Activated B cell treated with CpG ODN at 0.5 μM for 24 hours (primary cell): ENCODE measurements around the gene MDH1. TPM values are rescaled to one million over a fixed set of nuclear protein-coding genes. Genes with fewer than 3 reads are reported as not detected.
"Not testable (repeated sequence)": the region's sequence is repeated elsewhere in the genome, so short reads cannot be mapped to it uniquely, and the experiment has no call there.

Source experiments
- ATAC-seq: fragments of 200-7000 bp; cut with Tn5 transposase; one replicate; pipeline ENCODE4 v1.10.0; 2021; ENCODE audit warnings: low read depth, mild to moderate bottlenecking, moderate library complexity
- CTCF ChIA-PET: fragments of 350-600 bp; sonication (Branson Sonifier 250); formaldehyde crosslinking; loops from one replicate; lab custom pipeline; 2021; ENCODE audit warnings: antibody characterized with exemption; lab: Charles Lee
- POLR2A ChIA-PET: fragments of 350-600 bp; sonication (Branson Sonifier 250); formaldehyde crosslinking; loops from one replicate; lab custom pipeline; 2021; ENCODE audit warnings: antibody characterized with exemption; lab: Charles Lee
- DNase-seq: peaks from one replicate; pipeline ENCODE4 v3.0.0; 2022
- H3K27ac Mint-ChIP-seq: one replicate; pipeline ENCODE4 v1.8.0; 2020; ENCODE audit warnings: mixed read lengths
- H3K27me3 Mint-ChIP-seq: one replicate; pipeline ENCODE4 v1.8.0; 2021; ENCODE audit warnings: mixed read lengths
- H3K36me3 Mint-ChIP-seq: one replicate; pipeline ENCODE4 v1.8.0; 2021; ENCODE audit warnings: low read depth, mixed read lengths
- H3K4me1 Mint-ChIP-seq: one replicate; pipeline ENCODE4 v1.8.0; 2021; ENCODE audit warnings: mixed read lengths
- H3K4me3 Mint-ChIP-seq: one replicate; pipeline ENCODE4 v1.8.0; 2020; ENCODE audit warnings: mild to moderate bottlenecking, mixed read lengths
- H3K9me3 Mint-ChIP-seq: one replicate; pipeline ENCODE4 v1.8.0; 2020; ENCODE audit warnings: mixed read lengths
- intact Hi-C: fragments of 100-400 bp; cut with micrococcal nuclease; formaldehyde crosslinking; loops from one replicate; pipeline ENCODE4 v1.15.1; 2024
- total RNA-seq: library from RNA; stranded (reverse); gene quantifications from 2 replicates; pipeline ENCODE4 v1.2.3, GENCODE V29; 2022
- TF ChIP-seq, protein P1 (sequence below): fragments of 200-600 bp; IDR thresholded peaks from one replicate; pipeline ENCODE4 v1.8.0; 2022; ENCODE audit warnings: antibody characterized with exemption, mild to moderate bottlenecking

The MDH1 gene
- total RNA-seq, 1 donor from 2014 or later: 120 TPM

DNA sequence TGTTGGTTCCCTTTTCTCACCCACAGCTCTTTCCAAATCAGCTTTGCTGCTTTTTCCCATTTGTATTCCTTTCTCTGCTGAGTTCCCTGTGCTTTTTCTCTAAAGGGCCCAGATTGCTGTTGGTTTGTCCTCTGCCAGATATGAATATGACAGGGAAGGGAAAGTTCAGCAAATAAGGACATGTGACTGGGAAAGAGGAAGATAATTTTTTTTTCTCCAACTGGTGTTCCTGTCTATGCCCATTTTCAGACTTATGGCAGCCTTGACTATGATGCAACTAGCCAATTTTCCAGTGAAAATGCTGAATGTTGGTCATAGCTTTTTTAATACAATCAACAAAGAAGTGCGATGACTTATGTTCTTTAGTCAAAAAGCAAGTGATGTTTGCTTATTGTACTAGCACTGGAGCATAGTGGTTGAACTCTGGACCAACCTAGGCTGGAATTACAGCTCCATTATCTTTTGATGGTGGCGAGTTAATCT, 7.7 kb downstream of the MDH1 start:
- intact Hi-C loops: no loop called here
- DNase-seq: no peak
- POLR2A ChIA-PET: interaction anchor here (1.0 kb wide), 1 partner anchor 8 kb away, joined by 4 read pairs; the partner anchor contains the start of genes MDH1 and WDPCP
- Mint-ChIP-seq H3K4me1 (peaks cover 2% of the 10 kb centered on the region), H3K27ac (no peak overlapping the region), H3K4me3 (no peak overlapping the region), H3K9me3 (no peaks in the 10 kb centered on the region), H3K27me3 (no peaks in the 10 kb centered on the region), H3K36me3 (peaks cover 57% of the 10 kb centered on the region)
- no peak for ATAC-seq
- CTCF ChIA-PET: no interaction called here
- TF ChIP-seq, protein P1, sequence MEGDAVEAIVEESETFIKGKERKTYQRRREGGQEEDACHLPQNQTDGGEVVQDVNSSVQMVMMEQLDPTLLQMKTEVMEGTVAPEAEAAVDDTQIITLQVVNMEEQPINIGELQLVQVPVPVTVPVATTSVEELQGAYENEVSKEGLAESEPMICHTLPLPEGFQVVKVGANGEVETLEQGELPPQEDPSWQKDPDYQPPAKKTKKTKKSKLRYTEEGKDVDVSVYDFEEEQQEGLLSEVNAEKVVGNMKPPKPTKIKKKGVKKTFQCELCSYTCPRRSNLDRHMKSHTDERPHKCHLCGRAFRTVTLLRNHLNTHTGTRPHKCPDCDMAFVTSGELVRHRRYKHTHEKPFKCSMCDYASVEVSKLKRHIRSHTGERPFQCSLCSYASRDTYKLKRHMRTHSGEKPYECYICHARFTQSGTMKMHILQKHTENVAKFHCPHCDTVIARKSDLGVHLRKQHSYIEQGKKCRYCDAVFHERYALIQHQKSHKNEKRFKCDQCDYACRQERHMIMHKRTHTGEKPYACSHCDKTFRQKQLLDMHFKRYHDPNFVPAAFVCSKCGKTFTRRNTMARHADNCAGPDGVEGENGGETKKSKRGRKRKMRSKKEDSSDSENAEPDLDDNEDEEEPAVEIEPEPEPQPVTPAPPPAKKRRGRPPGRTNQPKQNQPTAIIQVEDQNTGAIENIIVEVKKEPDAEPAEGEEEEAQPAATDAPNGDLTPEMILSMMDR: no peak

DNA sequence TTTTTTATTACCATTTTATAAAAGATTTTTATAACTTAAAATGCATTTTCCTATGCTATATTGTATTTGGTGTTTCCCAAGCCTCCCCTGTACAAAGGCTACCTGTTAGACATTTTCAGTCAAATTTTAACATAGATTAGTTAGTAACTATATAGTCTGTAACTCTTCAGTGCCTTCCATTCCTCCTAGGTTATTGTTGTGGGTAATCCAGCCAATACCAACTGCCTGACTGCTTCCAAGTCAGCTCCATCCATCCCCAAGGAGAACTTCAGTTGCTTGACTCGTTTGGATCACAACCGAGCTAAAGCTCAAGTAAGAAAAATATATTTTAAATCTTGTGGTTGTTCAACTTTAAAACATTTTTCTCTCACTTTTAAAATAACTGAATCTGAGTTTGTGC, 10.2 kb downstream of the MDH1 start:
- no peaks in the 10 kb centered on the region for H3K4me1 Mint-ChIP-seq
- ATAC-seq (no peak), DNase-seq (no peak)
- no peak overlapping the region for H3K27ac Mint-ChIP-seq
- ChIA-PET CTCF (no interaction called here), POLR2A (interaction anchor here (1.6 kb wide), 1 partner anchor 10 kb away, joined by 7 read pairs; the partner anchor contains the start of genes MDH1 and WDPCP)
- intact Hi-C loops: no loop called here
- H3K36me3 Mint-ChIP-seq: peaks cover 66% of the 10 kb centered on the region
- H3K27me3 Mint-ChIP-seq: no peaks in the 10 kb centered on the region
- no peaks in the 10 kb centered on the region for H3K9me3 Mint-ChIP-seq
- TF ChIP-seq, protein P1: no peak
- no peak overlapping the region for H3K4me3 Mint-ChIP-seq

DNA sequence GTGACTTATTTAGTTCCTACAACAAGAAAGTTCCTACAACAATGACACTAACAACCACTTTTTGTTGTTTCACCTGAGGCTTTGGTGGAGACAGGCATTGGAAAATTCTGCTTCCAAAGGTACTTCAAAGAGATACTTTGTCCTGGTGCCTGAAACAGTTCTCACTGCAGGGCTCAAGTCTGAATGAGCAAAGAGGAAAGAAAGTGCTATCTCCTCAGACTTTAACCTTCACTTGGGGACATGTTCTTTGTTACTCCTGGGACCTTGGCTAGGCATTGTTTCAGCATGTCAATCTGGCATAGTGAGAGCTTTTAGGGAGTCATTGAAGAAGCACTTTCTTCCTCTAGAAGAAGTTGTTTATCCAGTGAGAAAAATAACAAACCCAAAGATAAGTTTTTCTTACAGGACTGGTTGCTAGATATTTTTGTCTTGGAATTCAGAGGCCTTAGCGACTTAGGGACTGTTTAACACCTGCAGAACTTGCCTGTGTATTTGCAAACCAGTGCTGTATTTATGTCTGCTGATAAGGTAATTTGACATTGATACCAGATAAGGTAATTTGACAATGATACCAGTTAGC, 12.2 kb downstream of the MDH1 start:
- Mint-ChIP-seq H3K9me3 (no peaks in the 10 kb centered on the region), H3K27ac (no peak overlapping the region), H3K4me3 (no peak overlapping the region), H3K27me3 (no peaks in the 10 kb centered on the region), H3K4me1 (no peaks in the 10 kb centered on the region), H3K36me3 (peaks cover 69% of the 10 kb centered on the region)
- ChIA-PET POLR2A (no interaction called here), CTCF (no interaction called here)
- DNase-seq (no peak), ATAC-seq (no peak)
- TF ChIP-seq, protein P1: no peak
- intact Hi-C loops: no loop called here

DNA sequence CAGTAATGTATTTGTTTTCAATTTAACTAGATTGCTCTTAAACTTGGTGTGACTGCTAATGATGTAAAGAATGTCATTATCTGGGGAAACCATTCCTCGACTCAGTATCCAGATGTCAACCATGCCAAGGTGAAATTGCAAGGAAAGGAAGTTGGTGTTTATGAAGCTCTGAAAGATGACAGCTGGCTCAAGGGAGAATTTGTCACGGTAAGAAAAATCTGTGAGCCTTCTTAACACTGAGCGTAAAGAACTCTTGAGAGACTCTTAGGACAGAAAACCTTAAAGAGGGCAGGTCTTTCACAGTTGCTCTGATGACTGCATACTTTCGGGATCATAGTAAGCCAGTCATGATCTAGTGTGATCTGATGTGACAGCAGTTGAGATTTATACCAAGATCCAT, 15.9 kb downstream of the MDH1 start:
- Mint-ChIP-seq H3K4me1 (no peaks in the 10 kb centered on the region), H3K27me3 (no peaks in the 10 kb centered on the region), H3K9me3 (no peaks in the 10 kb centered on the region), H3K27ac (no peak overlapping the region), H3K36me3 (peaks cover 71% of the 10 kb centered on the region), H3K4me3 (no peak overlapping the region)
- DNase-seq (no peak), ATAC-seq (no peak)
- ChIA-PET POLR2A (no interaction called here), CTCF (no interaction called here)
- intact Hi-C loops: no loop called here
- TF ChIP-seq, protein P1: no peak

DNA sequence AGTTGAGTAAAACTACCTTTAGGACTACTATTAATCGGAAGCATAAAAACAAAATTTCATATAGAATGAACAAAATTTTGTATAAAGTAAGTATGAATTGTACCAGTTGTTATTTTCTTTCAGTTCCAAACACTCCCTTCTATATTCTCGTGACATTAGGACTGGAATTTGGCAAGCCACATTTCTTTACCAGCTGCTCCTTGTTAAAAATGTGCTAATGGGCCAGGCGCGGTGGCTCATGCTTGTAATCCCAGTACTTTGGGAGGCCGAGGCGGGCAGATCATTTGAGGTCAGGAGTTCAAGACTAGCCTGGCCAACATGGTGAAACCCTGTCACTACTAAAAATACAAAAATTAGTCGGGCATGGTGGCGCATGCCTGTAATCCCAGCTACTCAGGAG, 20.1 kb downstream of the MDH1 start:
- intact Hi-C loops, H3K27ac Mint-ChIP-seq, CTCF ChIA-PET, H3K4me1 Mint-ChIP-seq, ATAC-seq, H3K9me3 Mint-ChIP-seq, DNase-seq, POLR2A ChIA-PET, H3K27me3 Mint-ChIP-seq, H3K4me3 Mint-ChIP-seq: not testable (repeated sequence)
- H3K36me3 Mint-ChIP-seq: peaks cover 37% of the 10 kb centered on the region
